Activated CD4-positive, alpha-beta T cell treated with anti-CD3 and anti-CD28 coated beads for 4 hours (primary cell): ENCODE measurements around the gene CST9.
"Not testable (repeated sequence)": the region's sequence is repeated elsewhere in the genome, so short reads cannot be mapped to it uniquely, and the experiment has no call there.

ENCODE experiments used
- DNase-seq, 2 donors: peaks; one replicate each; pipeline ENCODE4 v3.0.0-alpha.2; 2020

CST9 gene

GRCh38 chr20:23585808-23586734 lies 19.6 kb downstream of the CST9 start:
- no peak for DNase-seq

- DNase-seq, result no peak
These were observed 20.3 kb downstream of the CST9 start for GRCh38 chr20:23585449-23585807.

- no peak for DNase-seq
These were observed 21.1 kb downstream of the CST9 start for GRCh38 chr20:23584434-23585199.

GRCh38 chr20:23583526-23583925 lies 22.2 kb downstream of the CST9 start:
- DNase-seq, result no peak

- no peak for DNase-seq
These were observed 23.4 kb downstream of the CST9 start for GRCh38 chr20:23582293-23582692.

GRCh38 chr20:23581833-23582232 lies 23.9 kb downstream of the CST9 start:
- DNase-seq, result not testable (repeated sequence)

- DNase-seq, result no peak
These were observed 30.7 kb downstream of the CST9 start for GRCh38 chr20:23574977-23575376.

GRCh38 chr20:23570178-23570760 lies 35.4 kb downstream of the CST9 start:
- DNase-seq, result no peak

- no peak for DNase-seq
These were observed 36.1 kb downstream of the CST9 start for GRCh38 chr20:23569570-23569969.

GRCh38 chr20:23568971-23569330 lies 36.8 kb downstream of the CST9 start:
- DNase-seq, result no peak

- no peak for DNase-seq
These were observed 37.3 kb downstream of the CST9 start, which contains the start of gene CST9L for GRCh38 chr20:23568320-23568970. Gene CST9L (minus strand): TSS chr20:23568484. CDS start chr20:23568450, 34 bp downstream.

GRCh38 chr20:23566199-23566932 lies 39.4 kb downstream of the CST9 start:
- no peak for DNase-seq

- no peak for DNase-seq
These were observed 40.1 kb downstream of the CST9 start for GRCh38 chr20:23565503-23566045.

- no peak for DNase-seq
These were observed 40.8 kb downstream of the CST9 start for GRCh38 chr20:23564927-23565326.

GRCh38 chr20:23562721-23563342 lies 42.9 kb downstream of the CST9 start:
- DNase-seq, result no peak

GRCh38 chr20:23554401-23554800 lies 51.3 kb downstream of the CST9 start:
- no peak for DNase-seq
